HFFc6 (cell line): Measurements from ENCODE around the gene GHR. TPM values are rescaled to one million over a fixed set of nuclear protein-coding genes. Genes with fewer than 3 reads are reported as not detected.

ENCODE experiments used
- DNase-seq: peaks from one replicate; pipeline ENCODE4 v3.0.0-alpha.2; 2018
- H3K27ac Mint-ChIP-seq: 2 replicates; pipeline ENCODE4 v1.8.0; 2020; ENCODE audit warnings: mild to moderate bottlenecking, mixed read lengths
- H3K27me3 Mint-ChIP-seq: 2 replicates; pipeline ENCODE4 v1.8.0; 2021; ENCODE audit warnings: mild to moderate bottlenecking, moderate library complexity, mixed read lengths; ENCODE audit not compliant: insufficient read depth
- H3K36me3 Mint-ChIP-seq: 2 replicates; pipeline ENCODE4 v1.8.0; 2021; ENCODE audit warnings: low read depth, mixed read lengths
- H3K4me1 Mint-ChIP-seq: 2 replicates; pipeline ENCODE4 v1.8.0; 2020; ENCODE audit warnings: low read depth, mixed read lengths
- H3K4me3 Mint-ChIP-seq: 2 replicates; pipeline ENCODE4 v1.8.0; 2020; ENCODE audit warnings: mild to moderate bottlenecking, moderate library complexity, mixed read lengths
- H3K9me3 Mint-ChIP-seq: 2 replicates; pipeline ENCODE4 v1.8.0; 2020; ENCODE audit warnings: mild to moderate bottlenecking, mixed read lengths
- CTCF ChIP-seq: fragments of 200-600 bp; sonication (generic); IDR thresholded peaks from 2 replicates; pipeline ENCODE4 v1.5.0; 2021; ENCODE audit warnings: antibody characterized with exemption, mild to moderate bottlenecking
- total RNA-seq, 6 experiments: library from RNA; stranded (reverse); fragmentation: NEBNext Ultra II Directional; extraction: Animal tissue kit (Norgen Biotek cat#: 25700); gene quantifications; 2 replicates in 1 of 6; 3 replicates in 5 of 6; pipeline ENCODE4 v1.2.3, GENCODE V29; 2021

Gene GHR
- total RNA-seq, 6 experiments from 2014 or later, result 1.3 to 2.1 (median 1.6) TPM

GRCh38 chr5:42634575-42634974 is 211.3 kb downstream of the GHR start:
- no peaks in the 10 kb centered on the region for H3K9me3 Mint-ChIP-seq
- H3K27ac Mint-ChIP-seq, result no peak overlapping the region
- TF ChIP-seq CTCF, result no peak
- no peak for DNase-seq
- no peak overlapping the region for H3K4me3 Mint-ChIP-seq
- no peaks in the 10 kb centered on the region for H3K4me1 Mint-ChIP-seq
- no peaks in the 10 kb centered on the region for H3K36me3 Mint-ChIP-seq
- no peaks in the 10 kb centered on the region; the same call in 1 of the 2 replicates for H3K27me3 Mint-ChIP-seq

GRCh38 chr5:42636425-42636824 is 213.2 kb downstream of the GHR start:
- Mint-ChIP-seq H3K4me3 (no peak overlapping the region), H3K4me1 (no peaks in the 10 kb centered on the region), H3K27ac (no peak overlapping the region), H3K36me3 (no peaks in the 10 kb centered on the region), H3K27me3 (no peaks in the 10 kb centered on the region; the same call in 1 of the 2 replicates), H3K9me3 (no peaks in the 10 kb centered on the region)
- TF ChIP-seq CTCF, result peak; percentile 44
- DNase-seq, result no peak

- TF ChIP-seq CTCF, result no peak
- Mint-ChIP-seq H3K27ac (no peak overlapping the region), H3K9me3 (no peaks in the 10 kb centered on the region), H3K4me3 (no peak overlapping the region), H3K27me3 (no peaks in the 10 kb centered on the region; the same call in 1 of the 2 replicates), H3K4me1 (no peaks in the 10 kb centered on the region), H3K36me3 (no peaks in the 10 kb centered on the region)
- DNase-seq, result no peak
Observed at GRCh38 chr5:42636946-42637345, 213.7 kb downstream of the GHR start.

- H3K9me3 Mint-ChIP-seq, result no peaks in the 10 kb centered on the region
- H3K36me3 Mint-ChIP-seq, result no peaks in the 10 kb centered on the region
- no peaks in the 10 kb centered on the region for H3K4me1 Mint-ChIP-seq
- no peak for TF ChIP-seq CTCF
- H3K27ac Mint-ChIP-seq, result no peak overlapping the region
- no peak for DNase-seq
- no peak overlapping the region for H3K4me3 Mint-ChIP-seq
- no peaks in the 10 kb centered on the region for H3K27me3 Mint-ChIP-seq
Observed at GRCh38 chr5:42638972-42639371, 215.7 kb downstream of the GHR start.

- Mint-ChIP-seq H3K4me1 (no peaks in the 10 kb centered on the region), H3K9me3 (no peaks in the 10 kb centered on the region), H3K27me3 (no peaks in the 10 kb centered on the region; the same call in 1 of the 2 replicates), H3K4me3 (no peak overlapping the region), H3K27ac (no peak overlapping the region), H3K36me3 (no peaks in the 10 kb centered on the region)
- DNase-seq, result no peak
- TF ChIP-seq CTCF, result no peak
Observed at GRCh38 chr5:42640835-42641234, 217.6 kb downstream of the GHR start.
